Measurements from ENCODE around the gene USP21.
A peak's percentile ranks its signal among the peaks of the same experiment; 100 is the strongest.

The USP21 gene

GRCh38 chr1:161171696-161172095, 12.4 kb downstream of the USP21 start:
- no peak for DNase-seq

DNA sequence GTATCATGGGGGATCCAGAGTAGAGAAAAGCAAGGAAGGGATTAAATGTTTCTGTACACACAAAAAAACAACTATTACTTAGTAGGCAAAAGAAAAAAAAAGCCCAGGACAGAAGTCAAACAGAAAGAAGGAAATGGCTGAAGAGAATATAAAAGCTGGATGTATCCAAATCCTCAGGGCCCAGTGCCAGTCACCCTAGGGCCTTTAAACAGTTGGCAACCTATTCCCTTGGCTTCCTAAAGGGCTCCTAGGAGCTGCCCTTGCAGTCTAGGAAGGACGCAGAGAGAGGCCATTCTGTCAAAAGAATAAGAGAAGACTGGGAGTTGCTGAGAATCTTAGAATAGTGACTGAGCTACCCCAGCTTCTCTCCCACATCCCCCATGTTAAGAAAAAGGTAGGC, 13.0 kb downstream of the USP21 start:
- no peak for DNase-seq

DNA sequence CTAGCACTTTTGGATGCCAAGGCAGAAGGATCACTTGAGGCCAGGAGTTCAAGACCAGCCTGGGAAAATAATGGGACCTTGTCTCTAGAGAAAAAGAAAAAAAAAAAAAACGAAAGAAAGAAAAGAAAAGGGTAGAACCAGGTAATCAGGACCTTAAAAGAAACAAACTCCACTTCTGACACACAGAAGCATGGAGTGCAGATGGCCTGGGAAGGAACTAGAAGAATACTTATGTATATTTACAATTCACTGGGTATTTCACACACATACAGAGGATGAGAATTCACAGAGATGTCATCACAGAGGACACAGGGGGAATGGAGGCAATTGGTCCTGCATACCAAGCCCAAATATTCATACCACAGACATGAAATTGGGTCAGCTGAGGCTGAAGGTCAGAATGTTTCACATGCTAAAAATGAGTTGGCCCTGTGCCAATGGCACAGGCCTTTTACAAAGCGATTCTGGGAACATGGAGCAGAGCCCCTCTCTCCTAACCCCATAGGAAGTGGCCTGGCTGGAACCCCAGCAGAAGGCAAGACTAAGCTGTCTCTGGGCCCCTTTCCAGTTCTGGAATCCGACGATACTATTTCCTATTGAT, 13.6 kb downstream of the USP21 start:
- DNase-seq, result no peak

GRCh38 chr1:161173711-161174110, 14.4 kb downstream of the USP21 start:
- no peak for DNase-seq

GRCh38 chr1:161174911-161175310, 15.6 kb downstream of the USP21 start:
- DNase-seq, result no peak

DNA sequence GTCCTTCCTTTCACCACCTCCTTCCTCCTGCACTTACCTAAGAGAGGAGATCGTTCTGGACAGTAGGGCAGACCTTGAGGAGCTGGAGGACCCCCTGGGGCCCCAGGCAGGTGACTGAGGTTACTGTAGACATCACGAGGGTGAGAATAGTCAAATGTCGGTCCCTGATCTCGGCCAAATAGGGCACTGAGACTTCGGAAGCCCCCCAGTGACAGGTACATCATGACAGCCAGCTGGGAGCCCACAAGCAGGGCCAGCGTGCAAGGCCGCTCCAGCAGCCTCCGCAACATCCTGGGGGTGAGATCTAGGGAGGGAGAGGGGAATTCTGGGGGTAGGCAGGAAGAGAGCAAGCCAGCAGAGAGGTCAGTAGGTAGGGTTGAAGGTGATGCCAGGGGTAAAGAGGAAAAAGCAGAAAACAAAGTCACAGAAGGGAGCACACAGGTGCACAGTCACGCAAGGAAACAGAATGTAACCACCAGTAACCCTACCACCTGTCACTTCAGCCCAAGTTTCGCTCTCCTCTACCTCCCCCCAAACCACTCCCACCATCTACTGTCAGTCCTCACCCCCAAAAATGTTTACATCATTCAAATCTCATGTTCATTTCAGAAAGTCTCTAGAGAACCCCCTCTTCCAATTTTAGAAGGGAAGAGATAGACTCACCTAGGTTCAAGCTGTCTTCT, 16.6 kb downstream of the USP21 start:
- no peak for DNase-seq

DNA sequence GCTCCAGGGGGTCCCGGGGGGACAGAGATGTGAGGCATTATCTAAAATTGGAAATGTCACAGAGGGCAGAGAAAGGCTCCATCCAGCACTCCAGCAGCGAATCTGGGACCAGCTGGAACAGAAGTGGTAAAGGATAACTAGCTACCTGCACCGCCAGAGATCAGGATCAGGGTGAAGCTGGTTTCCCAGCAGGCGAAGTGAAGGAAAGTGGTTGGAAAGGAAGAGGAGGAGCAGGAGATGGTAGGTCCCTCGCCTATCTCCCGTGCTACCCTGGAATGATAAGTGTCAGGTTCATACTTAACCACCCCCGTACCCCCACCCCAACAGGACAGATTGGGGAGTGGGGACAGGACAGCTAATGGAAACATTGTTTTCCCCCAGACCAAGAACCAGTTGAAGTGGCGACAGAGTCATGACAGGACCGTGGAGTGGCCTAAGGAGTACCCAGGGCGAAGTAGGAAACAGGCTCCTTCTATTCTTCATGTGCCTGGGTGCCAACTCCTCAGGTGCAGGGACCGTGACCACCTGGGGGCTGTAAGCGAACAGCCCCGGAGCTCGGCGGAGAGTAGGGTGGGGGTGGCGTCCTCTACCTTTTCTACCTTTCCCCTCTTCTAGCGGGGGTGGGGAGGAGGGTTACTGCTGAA, 17.3 kb downstream of the USP21 start:
- DNase-seq, result no peak

GRCh38 chr1:161177112-161177935, 18.0 kb downstream of the USP21 start, which contains the start of gene B4GALT3:
B4GALT3 (minus strand) TSS chr1:161177507; CDS start chr1:161176060, 1,447 bp downstream.
- DNase-seq, result peak; percentile 59 to 90

- no peak for DNase-seq
Measured at GRCh38 chr1:161177936-161178244, 18.6 kb downstream of the USP21 start.

- DNase-seq, result no peak
Measured at GRCh38 chr1:161179698-161180097, 20.4 kb downstream of the USP21 start.

- no peak for DNase-seq
Measured at GRCh38 chr1:161180639-161181038, 21.3 kb downstream of the USP21 start.

- no peak for DNase-seq
Measured at GRCh38 chr1:161182214-161182613, 22.9 kb downstream of the USP21 start.

- DNase-seq, result peak; percentile 59 to 64
Measured at GRCh38 chr1:161185282-161185682, 26.0 kb downstream of the USP21 start.

GRCh38 chr1:161185732-161186311, 26.5 kb downstream of the USP21 start:
- DNase-seq, result peak; percentile 8 to 29

DNA sequence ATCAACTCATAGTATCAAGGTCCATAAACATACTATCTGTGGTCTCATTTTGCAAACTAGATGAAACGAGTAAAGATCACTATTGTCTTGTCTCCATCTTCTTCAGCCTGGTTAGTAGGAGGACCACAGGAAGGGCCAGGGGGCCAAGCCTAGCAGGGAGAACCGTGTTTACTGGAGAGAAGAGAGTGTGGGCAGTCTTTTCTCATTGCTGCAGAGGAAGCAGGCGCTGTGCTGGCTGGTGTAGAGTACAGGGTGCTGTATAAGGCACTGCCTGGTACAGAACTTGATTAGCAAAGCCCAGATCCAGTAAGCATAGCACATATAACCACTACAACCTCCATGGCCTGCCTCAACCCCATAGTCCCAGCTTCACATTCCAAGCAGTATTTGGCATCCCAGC, 28.0 kb downstream of the USP21 start:
- DNase-seq, result no peak

GRCh38 chr1:161188381-161188780, 29.1 kb downstream of the USP21 start:
- no peak for DNase-seq

- no peak for DNase-seq
Measured at GRCh38 chr1:161189036-161189435, 29.7 kb downstream of the USP21 start.

DNA sequence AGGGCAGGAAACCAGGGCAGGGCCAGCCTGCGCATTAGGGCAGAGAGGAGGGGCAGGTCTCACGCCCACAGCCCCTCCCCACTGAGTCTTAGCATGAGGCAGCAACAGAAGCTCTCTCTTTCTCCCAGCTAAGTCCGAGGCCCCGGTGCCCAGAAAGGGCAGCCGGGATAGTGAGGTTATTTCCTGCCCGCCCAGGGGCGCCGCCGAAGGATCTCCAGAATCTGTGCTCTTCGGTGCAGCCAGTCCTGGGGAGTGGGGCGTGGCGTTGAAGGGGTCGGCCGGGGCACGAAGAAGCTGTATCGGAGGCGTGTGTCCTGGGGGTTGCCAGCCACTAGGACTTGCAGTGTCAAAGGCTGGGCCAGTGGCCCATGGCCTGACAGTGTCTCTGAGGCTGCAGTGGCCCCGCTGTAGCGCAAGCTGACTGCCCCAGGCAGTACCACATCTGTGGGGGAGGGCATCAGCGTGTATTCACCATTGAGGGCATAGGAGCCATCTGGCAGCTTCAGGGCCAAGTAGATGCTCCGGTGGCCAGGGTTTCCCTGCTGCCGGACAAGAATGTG, 31.7 kb downstream of the USP21 start:
- peak; percentile 9 to 29 for DNase-seq

DNA sequence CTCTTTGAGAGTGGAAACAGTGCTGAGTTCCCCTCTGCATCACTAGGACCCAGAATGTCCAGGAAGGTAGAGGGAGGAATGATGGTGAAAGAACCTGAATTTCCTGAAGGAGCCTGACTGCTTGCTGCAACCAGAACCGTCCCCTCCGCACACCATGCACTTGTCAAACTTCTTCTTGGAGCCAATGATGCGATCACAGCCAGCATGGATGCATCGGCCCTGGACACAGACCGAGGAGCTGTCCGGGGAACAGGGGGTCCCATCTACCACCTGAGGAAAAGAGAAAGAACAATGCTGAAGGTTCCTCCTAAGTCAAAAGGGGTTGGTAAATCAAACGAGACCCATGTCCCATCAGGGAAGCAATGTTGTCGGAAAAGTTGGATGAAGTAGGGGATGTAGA, 32.7 kb downstream of the USP21 start:
- no peak for DNase-seq

DNA sequence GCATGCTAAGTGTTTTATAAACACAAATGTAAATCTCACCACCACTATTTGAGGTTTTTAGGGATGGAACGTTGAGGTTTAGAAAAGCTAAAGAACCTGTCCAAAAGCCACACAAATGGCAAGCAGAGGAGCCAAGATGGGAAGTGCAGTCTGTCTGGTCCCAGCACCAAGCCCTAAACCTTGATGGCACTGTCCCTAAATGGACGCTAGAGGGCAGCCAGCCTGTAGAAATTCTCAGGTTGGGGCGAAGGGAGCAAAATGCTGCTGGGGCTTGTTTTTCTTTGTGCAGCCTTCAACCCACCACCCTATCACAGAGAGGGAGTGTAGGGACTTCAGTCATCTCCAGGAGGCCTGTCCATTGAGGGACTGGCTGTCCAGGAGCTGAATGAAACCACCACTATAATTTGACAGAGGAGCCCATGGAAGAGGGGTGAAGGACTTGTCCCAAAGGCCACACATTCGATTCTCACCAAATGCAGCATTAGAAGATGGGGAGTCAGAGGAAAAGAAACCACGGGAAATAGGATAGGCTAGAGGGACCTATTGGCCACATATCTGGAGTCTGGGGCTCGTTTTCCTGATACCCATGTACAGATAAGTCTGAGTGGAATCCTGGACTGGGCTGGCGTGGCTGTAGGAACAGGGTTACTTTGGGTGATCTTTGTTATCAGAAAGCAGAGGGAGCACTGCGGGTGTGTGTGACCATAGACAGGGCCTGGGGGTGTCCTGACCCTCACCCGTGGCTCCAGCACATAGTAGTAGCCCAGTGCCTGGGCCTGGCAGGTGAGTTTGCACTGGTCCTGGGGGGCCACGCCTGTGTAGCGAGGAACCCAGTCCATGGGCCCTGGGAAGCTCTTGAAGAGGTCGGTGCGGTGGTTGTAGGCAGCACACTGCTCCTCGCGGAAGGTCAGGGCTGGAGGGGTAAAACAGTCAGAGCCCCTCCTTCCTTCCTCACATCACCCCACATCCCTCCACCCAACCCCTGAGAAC, 33.5 kb downstream of the USP21 start:
- DNase-seq, result peak; percentile 59 to 84

DNA sequence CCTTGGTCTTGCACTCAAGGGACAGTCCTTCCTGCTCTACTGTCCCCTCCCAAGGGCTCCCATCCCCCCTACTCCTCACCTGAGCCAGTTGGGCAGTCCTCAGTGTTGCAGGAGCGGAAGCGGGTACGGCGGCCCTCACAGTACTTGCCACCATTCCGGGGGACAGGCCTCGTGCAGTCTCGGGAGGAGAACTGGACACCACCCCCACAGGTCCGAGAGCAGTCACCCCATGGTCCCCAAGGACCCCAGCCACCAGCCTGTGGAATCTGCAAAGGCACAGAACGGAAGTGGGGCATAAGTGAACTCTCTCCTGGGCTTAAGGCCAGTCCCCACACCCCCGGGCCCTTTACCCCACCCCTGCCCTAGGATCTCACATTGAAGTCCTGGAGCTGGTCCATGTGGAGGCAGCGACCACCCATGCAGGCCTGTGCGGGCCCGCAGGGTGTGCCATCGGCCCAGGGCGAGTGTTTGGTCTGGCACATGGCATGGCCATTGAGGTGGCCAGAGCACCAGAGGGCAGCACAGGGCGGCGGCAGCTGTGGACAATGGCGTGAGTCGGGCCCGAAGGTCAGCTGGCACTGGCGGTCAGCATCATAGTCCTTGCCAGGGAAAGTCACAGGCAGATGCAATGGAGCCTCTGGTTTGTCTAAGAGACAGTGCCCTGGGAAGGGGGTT, 34.4 kb downstream of the USP21 start:
- DNase-seq, result peak; percentile 80 to 83

All from hippocampal formation (tissue), 2 donors.